K562 (cell line): ENCODE measurements around the gene ARHGEF16. TPM values are rescaled to one million over a fixed set of nuclear protein-coding genes. Genes with fewer than 3 reads are reported as not detected.

Experiments used
- ATAC-seq: fragments of 200-7000 bp; cut with Tn5 transposase; 3 replicates; pipeline ENCODE4 v1.9.1; 2020; ENCODE audit warnings: moderate library complexity
- BruUV-seq: library from RNA; stranded (reverse); fragments of 400-500 nt; replicated peaks from 2 replicates; lab custom pipeline; 2021; lab: Mats Ljungman, UMichigan
- CTCF ChIA-PET: fragments of 300-600 bp; formaldehyde crosslinking; extraction: SDS; loops from one replicate; lab custom pipeline; 2021; ENCODE audit warnings: low intra/inter-chr PET ratio; lab: Yijun Ruan, JAX
- POLR2A ChIA-PET: fragments of 300-600, 350-650 bp; sonication (Branson Sonifier 250); formaldehyde crosslinking; extraction: SDS; loops from one replicate; lab custom pipeline; 2021; ENCODE audit warnings: antibody characterized with exemption, inconsistent platforms; lab: Yijun Ruan, JAX
- DNase-seq, 4 experiments: peaks; one replicate each; pipeline versions ENCODE4 v3.0.0 to v3.0.0-alpha.2; 2011 to 2018; ENCODE audit warnings: low spot score in 3 of 4, mixed read lengths in 3 of 4; ENCODE audit errors: extremely low read depth in 1 of 4
- FAIRE-seq: peaks from 2 replicates; lab custom pipeline; 2011; peaks lifted over from hg19 to GRCh38; lab: Jason Lieb, UNC
- H2AFZ ChIP-seq: 2 replicates; pipeline ENCODE4 v1.6.0; 2011; ENCODE audit warnings: low read depth, low read length, control low read depth, inconsistent platforms
- H3K27ac ChIP-seq: fragments of 200-600 bp; 3 replicates; pipeline ENCODE4 v1.8.0; 2011; ENCODE audit warnings: low read depth, mild to moderate bottlenecking, control low read depth, inconsistent platforms, low read length, moderate library complexity, mixed read lengths; ENCODE audit errors: extremely low read depth
- H3K27me3 ChIP-seq, 2 experiments: fragments of 300-600 bp in 1 of 2; 2 replicates in 1 of 2; 3 replicates in 1 of 2; pipeline versions ENCODE4 v1.6.0 to v1.8.0; 2011; ENCODE audit warnings: inconsistent platforms in 2 of 2, low read length in 2 of 2, mild to moderate bottlenecking in 1 of 2, mixed read lengths in 1 of 2, moderate library complexity in 1 of 2; ENCODE audit not compliant: control insufficient read depth in 2 of 2, insufficient read depth in 2 of 2
- H3K36me3 ChIP-seq: fragments of 300-600 bp; 3 replicates; pipeline ENCODE4 v1.8.0; 2011; ENCODE audit warnings: mild to moderate bottlenecking, low read length, inconsistent platforms; ENCODE audit not compliant: control insufficient read depth, insufficient read depth
- H3K4me1 ChIP-seq, 2 experiments: fragments of 200-600 bp in 1 of 2; replicated peaks in 1 of 2; 2 replicates in 1 of 2; 3 replicates in 1 of 2; pipeline versions ENCODE4 v1.5.1 to v1.8.0; 2011; ENCODE audit warnings: inconsistent platforms in 2 of 2, low read length in 2 of 2, mild to moderate bottlenecking in 1 of 2, mixed read lengths in 1 of 2, moderate library complexity in 1 of 2; ENCODE audit not compliant: control insufficient read depth in 2 of 2, insufficient read depth in 2 of 2
- H3K4me2 ChIP-seq: 2 replicates; pipeline ENCODE4 v1.6.1; 2011; ENCODE audit warnings: low read length, control low read depth, inconsistent platforms, mixed read lengths; ENCODE audit not compliant: insufficient read depth
- H3K4me3 ChIP-seq: fragments of 200-600 bp; sonication (generic), shearing (Covaris generic); 2 replicates; pipeline ENCODE4 v1.5.1; 2016; ENCODE audit warnings: control low read depth, inconsistent platforms
- H3K79me2 ChIP-seq: fragments of 200-600 bp; 3 replicates; pipeline ENCODE4 v1.8.0; 2011; ENCODE audit warnings: low read length, inconsistent platforms; ENCODE audit not compliant: control insufficient read depth, insufficient read depth
- H3K9ac ChIP-seq, 2 experiments: 2 replicates each; pipeline versions ENCODE4 v1.6.0 to v1.6.1; 2011; ENCODE audit warnings: low read depth in 2 of 2, low read length in 2 of 2, control low read depth in 1 of 2, inconsistent platforms in 1 of 2, mild to moderate bottlenecking in 1 of 2, mixed read lengths in 1 of 2; ENCODE audit not compliant: insufficient read depth in 1 of 2
- H3K9me1 ChIP-seq: one replicate; pipeline ENCODE4 v1.6.0; 2011; ENCODE audit warnings: inconsistent platforms, mild to moderate bottlenecking, low read length, moderate library complexity; ENCODE audit not compliant: control insufficient read depth, insufficient read depth
- H3K9me3 ChIP-seq: replicated peaks from 2 replicates; pipeline ENCODE4 v1.5.1; 2011; ENCODE audit warnings: low read depth, low read length, inconsistent platforms; ENCODE audit not compliant: control insufficient read depth, insufficient read depth
- H4K20me1 ChIP-seq: replicated peaks from 2 replicates; pipeline ENCODE4 v1.6.1; 2011; ENCODE audit warnings: low read length, inconsistent platforms, mixed read lengths; ENCODE audit not compliant: control insufficient read depth, insufficient read depth
- BRD4 ChIP-seq: fragments of 200-600 bp; sonication (generic); IDR thresholded peaks from 2 replicates; pipeline ENCODE4 v1.6.1; 2017; ENCODE audit warnings: inconsistent platforms
- CEBPZ ChIP-seq: fragments of 150-350 bp; IDR thresholded peaks from 2 replicates; pipeline ENCODE4 v1.6.1; 2014; ENCODE audit warnings: low read depth, mild to moderate bottlenecking, low read length, borderline replicate concordance
- NUFIP1 ChIP-seq: fragments of 450-650 bp; IDR thresholded peaks from 2 replicates; pipeline ENCODE4 v1.6.1; 2018; ENCODE audit not compliant: partially characterized antibody
- WGBS: fragments of 100-300 bp; shearing (Covaris generic); methylation state at CpG from one replicate; pipeline ENCODE4 v1.1.6; 2016; ENCODE audit warnings: low coverage, mixed read lengths; ENCODE audit not compliant: insufficient coverage; ENCODE audit errors: missing lambda C conversion rate; 5-methylcytosine and 5-hydroxymethylcytosine counted together
- in situ Hi-C: fragments of 300-500 bp; cut with MboI; formaldehyde crosslinking; loops from 4 replicates; pipeline ENCODE4 v1.15.0; 2018; ENCODE audit warnings: inconsistent platforms, mixed read lengths
- intact Hi-C: fragments of 100-400 bp; cut with micrococcal nuclease; formaldehyde crosslinking; loops from 2 replicates; pipeline ENCODE4 v1.14.2; 2022
- polyA plus RNA-seq, 8 experiments: library from polyadenylated mRNA; depleted of rRNA in 4 of 8; stranded (reverse) in 5 of 8; unstranded in 3 of 8; fragments of >200 nt; fragmentation: Nextera tagmentation in 2 of 8; fragmentation: Illumina TruSeq in 1 of 8; extraction: Ambion mirVana in 2 of 8; extraction: Trizol in 1 of 8; gene quantifications; 2 replicates each; pipeline versions ENCODE4 v1.2.1 to v1.2.3, GENCODE V29; 2011 to 2014; ENCODE audit warnings: inconsistent platforms in 1 of 8, missing spikeins in 1 of 8
- total RNA-seq, 7 experiments: library from RNA; depleted of rRNA in 6 of 7; stranded (reverse); fragments of >200 nt in 6 of 7; fragmentation: Illumina TruSeq in 2 of 7; extraction: Trizol in 2 of 7; gene quantifications; 2 replicates each; pipeline versions ENCODE4 v1.2.1 to v1.2.3, GENCODE V29; 2011 to 2021; ENCODE audit warnings: low replicate concordance in 1 of 7

Gene ARHGEF16
- total and polyA plus RNA-seq, 9 of the 15 experiments (the other 6 are each of a cell fraction or from before 2014, with no cell fraction given): 0.15 to 1.2 (median 0.49) TPM; not detected in 2

GRCh38 chr1:3436451-3436850 is 18.0 kb upstream of the ARHGEF16 start:
- Histone ChIP-seq H3K27me3 (peaks cover 53 to 76% of the 10 kb centered on the region in 2 experiments), H3K27ac (no peak overlapping the region), H3K79me2 (no peaks in the 10 kb centered on the region), H3K9me1 (peaks cover 3% of the 10 kb centered on the region), H3K36me3 (no peaks in the 10 kb centered on the region), H4K20me1 (peaks cover 14% of the 10 kb centered on the region), H3K9me3 (no peaks in the 10 kb centered on the region), H3K4me3 (no peak overlapping the region), H3K9ac (no peak overlapping the region), H3K4me2 (no peak overlapping the region), H2AFZ (no peak overlapping the region), H3K4me1 (peaks cover 0 to 13% of the 10 kb centered on the region in 2 experiments; a peak in 1 of 5 replicates)
- TF ChIP-seq BRD4: no peak
- FAIRE-seq: no peak
- no TSS peak for BruUV-seq
- no peak for DNase-seq
- ChIA-PET POLR2A (no interaction called here), CTCF (no interaction called here)
- intact Hi-C loops (no loop called here), in situ Hi-C loops (no loop called here)
- 3% methylated on average over 11 of the region's 11 CpGs for WGBS
- ATAC-seq: no peak

GRCh38 chr1:3436901-3437300 is 17.6 kb upstream of the ARHGEF16 start:
- Histone ChIP-seq H3K9me3 (no peaks in the 10 kb centered on the region), H3K4me2 (no peak overlapping the region), H3K4me3 (no peak overlapping the region), H3K27ac (no peak overlapping the region), H3K9ac (no peak overlapping the region), H3K36me3 (no peaks in the 10 kb centered on the region), H3K4me1 (peaks cover 0 to 10% of the 10 kb centered on the region in 2 experiments; a peak in 1 of 5 replicates), H3K79me2 (no peaks in the 10 kb centered on the region), H3K9me1 (peaks cover 3% of the 10 kb centered on the region), H4K20me1 (peaks cover 10% of the 10 kb centered on the region)
- under 1% methylated on average over 14 of the region's 14 CpGs for WGBS
- in situ Hi-C loops: no loop called here
- intact Hi-C loops: no loop called here
- BruUV-seq: no TSS peak
- no peak for DNase-seq
- TF ChIP-seq NUFIP1 (no peak), CEBPZ (no peak)
- TF ChIP-seq, all 486 proteins: peak for 0
- ChIA-PET CTCF (no interaction called here), POLR2A (no interaction called here)
- H2AFZ ChIP-seq: no peak overlapping the region
- no peak for ATAC-seq
- H3K27me3 ChIP-seq: peaks cover 51 to 73% of the 10 kb centered on the region in 2 experiments
- no peak for FAIRE-seq
